HCT116 (cell line): ENCODE results near the gene NSMCE1. TPM values are rescaled to one million over a fixed set of nuclear protein-coding genes. Genes with fewer than 3 reads are reported as not detected.
A peak's percentile ranks its signal among the peaks of the same experiment; 100 is the strongest.

Experiments used
- ATAC-seq: fragments of 200-7000 bp; cut with Tn5 transposase; 2 replicates; pipeline ENCODE4 v1.9.1; 2020; ENCODE audit warnings: mild to moderate bottlenecking, moderate library complexity
- BruUV-seq: library from RNA; stranded (reverse); fragments of 400-500 nt; replicated peaks from 2 replicates; lab custom pipeline; 2021; lab: Mats Ljungman, UMichigan
- CTCF ChIA-PET: fragments of 300-600 bp; sonication (Branson Sonifier 250); formaldehyde crosslinking; loops from one replicate; lab custom pipeline; 2021; ENCODE audit warnings: antibody characterized with exemption; lab: Charles Lee
- POLR2A ChIA-PET: fragments of 300-600, 350-600 bp; sonication (Branson Sonifier 250); formaldehyde crosslinking; loops from one replicate; lab custom pipeline; 2021; ENCODE audit warnings: antibody characterized with exemption; lab: Charles Lee
- RAD21 ChIA-PET, 2 experiments: fragments of 300-600 bp; sonication (Branson Sonifier 250); formaldehyde crosslinking; loops; one replicate each; lab custom pipeline; 2023; ENCODE audit warnings: low total read pairs in 2 of 2; ENCODE audit not compliant: uncharacterized antibody in 2 of 2, unreplicated experiment in 2 of 2, low non-redundant PET in 1 of 2; lab: Charles Lee
- DNase-seq: peaks from one replicate; pipeline ENCODE4 v3.0.0-alpha.2; 2010; ENCODE audit warnings: low read depth, low spot score
- H2AFZ ChIP-seq: fragments of 200-600 bp; shearing (Covaris generic), sonication (generic); 2 replicates; pipeline ENCODE4 v1.6.1; 2017; ENCODE audit warnings: low read depth, mixed run types, mixed read lengths, antibody characterized with exemption, low read length; ENCODE audit not compliant: poor library complexity, severe bottlenecking
- H3K27ac ChIP-seq: 2 replicates; pipeline ENCODE4 v1.5.1; 2012; ENCODE audit warnings: low read depth, low read length
- H3K27me3 ChIP-seq: fragments of 200-600 bp; sonication (generic); 2 replicates; pipeline ENCODE4 v1.6.1; 2016; ENCODE audit warnings: mixed run types, low read length, mixed read lengths; ENCODE audit not compliant: insufficient read depth
- H3K36me3 ChIP-seq, 2 experiments: fragments of 200-500 bp in 1 of 2; fragments of 200-600 bp in 1 of 2; sonication (Bioruptor generic) in 1 of 2; sonication (generic) in 1 of 2; 2 replicates each; pipeline versions ENCODE4 v1.5.1 to v1.6.1; 2014 to 2016; ENCODE audit warnings: low read length in 2 of 2, inconsistent platforms in 1 of 2, mixed read lengths in 1 of 2, mixed run types in 1 of 2; ENCODE audit not compliant: insufficient read depth in 2 of 2, control insufficient read depth in 1 of 2
- H3K4me1 ChIP-seq, 2 experiments: fragments of 200-600 bp in 1 of 2; sonication (generic) in 1 of 2; 2 replicates each; pipeline versions ENCODE4 v1.5.1 to v1.6.1; 2012 to 2017; ENCODE audit warnings: low read length in 2 of 2, inconsistent platforms in 1 of 2, mild to moderate bottlenecking in 1 of 2, mixed read lengths in 1 of 2, mixed run types in 1 of 2, moderate library complexity in 1 of 2; ENCODE audit not compliant: insufficient read depth in 2 of 2, control insufficient read depth in 1 of 2
- H3K4me2 ChIP-seq: fragments of 200-600 bp; sonication (generic); 2 replicates; pipeline ENCODE4 v1.6.1; 2017; ENCODE audit warnings: mixed run types, low read length, mixed read lengths
- H3K4me3 ChIP-seq, 2 experiments: fragments of 200-600 bp in 1 of 2; sonication (generic) in 1 of 2; replicated peaks in 1 of 2; 2 replicates each; pipeline ENCODE4 v1.5.1; 2011 to 2016; ENCODE audit warnings: low read length in 2 of 2, control low read depth in 1 of 2, low read depth in 1 of 2, mild to moderate bottlenecking in 1 of 2, mixed read lengths in 1 of 2, mixed run types in 1 of 2
- H3K79me2 ChIP-seq: fragments of 200-600 bp; sonication (generic); 2 replicates; pipeline ENCODE4 v1.6.1; 2017; ENCODE audit warnings: mild to moderate bottlenecking, mixed run types, low read length, moderate library complexity, mixed read lengths; ENCODE audit not compliant: insufficient read depth
- H3K9ac ChIP-seq: fragments of 200-600 bp; sonication (generic); 2 replicates; pipeline ENCODE4 v1.6.1; 2016; ENCODE audit warnings: low read length, mixed read lengths
- H3K9me2 ChIP-seq: fragments of 200-600 bp; sonication (generic), shearing (Covaris generic); 2 replicates; pipeline ENCODE4 v1.6.1; 2017; ENCODE audit warnings: mixed run types, mild to moderate bottlenecking, moderate library complexity; ENCODE audit not compliant: insufficient read depth
- H3K9me3 ChIP-seq, 2 experiments: fragments of 200-500 bp in 1 of 2; fragments of 200-600 bp in 1 of 2; sonication (Bioruptor generic) in 1 of 2; sonication (generic) in 1 of 2; 2 replicates each; pipeline ENCODE4 v1.6.1; 2014 to 2017; ENCODE audit warnings: low read length in 2 of 2, mixed read lengths in 2 of 2, inconsistent platforms in 1 of 2, low read depth in 1 of 2, mild to moderate bottlenecking in 1 of 2, mixed run types in 1 of 2, moderate library complexity in 1 of 2; ENCODE audit not compliant: control insufficient read depth in 1 of 2, insufficient read depth in 1 of 2
- H4K20me1 ChIP-seq: fragments of 200-600 bp; sonication (generic), shearing (Covaris generic); 2 replicates; pipeline ENCODE4 v1.6.1; 2017; ENCODE audit warnings: mixed run types, mild to moderate bottlenecking, moderate library complexity; ENCODE audit not compliant: insufficient read depth
- EGR1 ChIP-seq: IDR thresholded peaks from 2 replicates; pipeline ENCODE4 v1.6.1; 2012; ENCODE audit warnings: low read depth
- EZH2 ChIP-seq: fragments of 200-600 bp; sonication (generic); IDR thresholded peaks from 2 replicates; pipeline ENCODE4 v1.6.1; 2017; ENCODE audit warnings: antibody characterized with exemption, mixed run types
- EZH2phosphoT487 ChIP-seq: fragments of 200-600 bp; IDR thresholded peaks from 2 replicates; pipeline ENCODE4 v1.6.1; 2018; ENCODE audit warnings: antibody characterized with exemption, borderline replicate concordance
- FOSL1 ChIP-seq: IDR thresholded peaks from 2 replicates; pipeline ENCODE4 v1.6.1; 2012; ENCODE audit warnings: low read depth
- JUND ChIP-seq: IDR thresholded peaks from 2 replicates; pipeline ENCODE4 v1.6.1; 2012
- POLR2A ChIP-seq: IDR thresholded peaks from 2 replicates; pipeline ENCODE4 v1.7.0; 2011; ENCODE audit warnings: borderline replicate concordance; ENCODE audit not compliant: insufficient read depth, insufficient read length; ENCODE audit errors: extremely low read depth
- RAD21 ChIP-seq: IDR thresholded peaks from 2 replicates; pipeline ENCODE4 v1.6.1; 2012; ENCODE audit warnings: low read depth, mild to moderate bottlenecking
- SP1 ChIP-seq: IDR thresholded peaks from 2 replicates; pipeline ENCODE4 v1.6.1; 2012; ENCODE audit warnings: low read depth
- SRF ChIP-seq: IDR thresholded peaks from 2 replicates; pipeline ENCODE4 v1.6.1; 2012; ENCODE audit warnings: low read depth
- TCF7L2 ChIP-seq: IDR thresholded peaks from 2 replicates; pipeline ENCODE4 v1.7.0; 2011; ENCODE audit warnings: borderline replicate concordance, inconsistent platforms; ENCODE audit not compliant: insufficient read depth, insufficient read length; ENCODE audit errors: extremely low read depth
- YY1 ChIP-seq: IDR thresholded peaks from 2 replicates; pipeline ENCODE4 v1.6.1; 2011; ENCODE audit warnings: low read length, low read depth, moderate library complexity, mild to moderate bottlenecking; ENCODE audit not compliant: insufficient replicate concordance; ENCODE audit errors: extremely low read depth
- ZBTB33 ChIP-seq: IDR thresholded peaks from 2 replicates; pipeline ENCODE4 v1.6.1; 2011; ENCODE audit warnings: mild to moderate bottlenecking, low read length, moderate library complexity; ENCODE audit not compliant: insufficient replicate concordance; ENCODE audit errors: extremely low read depth
- ZFX ChIP-seq: fragments of 450-650 bp; IDR thresholded peaks from 2 replicates; pipeline ENCODE4 v1.6.1; 2017
- intact Hi-C: fragments of 100-400 bp; cut with micrococcal nuclease; formaldehyde crosslinking; loops from 2 replicates; pipeline ENCODE4 v1.10.0; 2022
- total RNA-seq: library from RNA; stranded (reverse); gene quantifications from one replicate; pipeline ENCODE4 v1.2.1, GENCODE V29; 2021; ENCODE audit not compliant: unreplicated experiment

Gene NSMCE1
- total RNA-seq, 1 experiment from 2014 or later, result 85.6 TPM

GRCh38 chr16:27287051-27287811 lies 18.7 kb upstream of the NSMCE1 start:
- no TSS peak for BruUV-seq
- ChIA-PET RAD21 (no interaction called here), POLR2A (no interaction called here), CTCF (no interaction called here)
- H3K9ac ChIP-seq, result no peak overlapping the region
- no peak for DNase-seq
- TF ChIP-seq ZFX, result no peak
- no peak for TF ChIP-seq SRF
- TF ChIP-seq ZBTB33, result no peak
- no peak for TF ChIP-seq TCF7L2
- no peak for TF ChIP-seq FOSL1
- no peak for TF ChIP-seq POLR2A
- TF ChIP-seq SP1, result no peak
- TF ChIP-seq YY1, result no peak
- no peak for TF ChIP-seq JUND
- no peak for TF ChIP-seq EGR1
- no peak for TF ChIP-seq EZH2phosphoT487
- no peak for TF ChIP-seq RAD21
- TF ChIP-seq EZH2, result no peak
- intact Hi-C loops, result no loop called here
- peak overlapping the region; percentile 52 for H3K4me2 ChIP-seq
- H4K20me1 ChIP-seq, result no peaks in the 10 kb centered on the region
- no peak overlapping the region for H2AFZ ChIP-seq
- peaks cover 9 to 18% of the 10 kb centered on the region in 2 experiments; a peak in 3 of 4 replicates for H3K4me1 ChIP-seq
- no peak overlapping the region for H3K27ac ChIP-seq
- no peaks in the 10 kb centered on the region for H3K36me3 ChIP-seq
- ATAC-seq, result no peak
- no peaks in the 10 kb centered on the region for H3K27me3 ChIP-seq
- H3K4me3 ChIP-seq, result no peak overlapping the region
- no peaks in the 10 kb centered on the region for H3K79me2 ChIP-seq
- H3K9me2 ChIP-seq, result no peaks in the 10 kb centered on the region
- no peaks in the 10 kb centered on the region for H3K9me3 ChIP-seq
